Testis (tissue), 3 donors: Measurements from ENCODE around the gene DYNC2LI1. TPM values are rescaled to one million over a fixed set of nuclear protein-coding genes. Genes with fewer than 3 reads are reported as not detected.

Source experiments
- DNase-seq: peaks from one replicate; pipeline ENCODE4 v3.0.0-alpha.2; 2019
- H3K27ac ChIP-seq, 2 donors: fragments of 200-600 bp; sonication (generic); one replicate each; pipeline ENCODE4 v1.5.1; 2019
- H3K27me3 ChIP-seq: fragments of 200-600 bp; sonication (generic); one replicate; pipeline ENCODE4 v1.5.1; 2019
- H3K36me3 ChIP-seq: fragments of 200-600 bp; sonication (generic); one replicate; pipeline ENCODE4 v1.5.1; 2017; ENCODE audit warnings: low read depth; ENCODE audit errors: missing control alignments
- H3K4me1 ChIP-seq: fragments of 200-600 bp; sonication (generic); one replicate; pipeline ENCODE4 v1.5.1; 2019
- H3K4me3 ChIP-seq, 2 donors: fragments of 200-600 bp; sonication (generic); one replicate each; pipeline ENCODE4 v1.5.1; 2017 to 2019
- H3K9me3 ChIP-seq: fragments of 200-600 bp; sonication (generic); one replicate; pipeline ENCODE4 v1.5.1; 2017
- POLR2A ChIP-seq: fragments of 450-650 bp; IDR thresholded peaks from one replicate; pipeline ENCODE4 v1.6.1; 2017; ENCODE audit warnings: antibody characterized with exemption, mild to moderate bottlenecking, moderate library complexity
- WGBS, 2 donors: methylation state at CpG; one replicate each; pipeline ENCODE4 v1.1.5; 2018; 5-methylcytosine and 5-hydroxymethylcytosine counted together
- intact Hi-C: fragments of 100-400 bp; cut with DNase I; formaldehyde crosslinking; loops from one replicate; pipeline ENCODE4 v1.15.1; 2023; ENCODE audit warnings: low total_unique reads
- polyA plus RNA-seq: library from polyadenylated mRNA; stranded (reverse); fragments of 350-450 nt; fragmentation: Illumina TruSeq; extraction: RNeasy Lipid Tissue Mini Kit (QIAGEN cat#74804); gene quantifications from one replicate; pipeline ENCODE4 v1.2.3, GENCODE V29; 2014; ENCODE audit warnings: low read depth, low replicate concordance; ENCODE audit not compliant: insufficient read depth
- total RNA-seq, 2 donors: library from RNA; depleted of rRNA; stranded (reverse); fragments of >200 nt; gene quantifications; one replicate each; pipeline ENCODE4 v1.2.3, GENCODE V29; 2016
- TF ChIP-seq, protein P1 (sequence below), 3 experiments: fragments of 450-650 bp in 2 of 3; fragments of 200-600 bp in 1 of 3; sonication (generic) in 1 of 3; IDR thresholded peaks; one replicate each; pipeline ENCODE4 v1.5.1; 2016 to 2019; ENCODE audit warnings: antibody characterized with exemption in 3 of 3, mild to moderate bottlenecking in 2 of 3, moderate library complexity in 1 of 3

The DYNC2LI1 gene
- total and polyA plus RNA-seq, 3 donors from 2014 or later: 48.8 to 66.8 (median 60.4) TPM

DNA sequence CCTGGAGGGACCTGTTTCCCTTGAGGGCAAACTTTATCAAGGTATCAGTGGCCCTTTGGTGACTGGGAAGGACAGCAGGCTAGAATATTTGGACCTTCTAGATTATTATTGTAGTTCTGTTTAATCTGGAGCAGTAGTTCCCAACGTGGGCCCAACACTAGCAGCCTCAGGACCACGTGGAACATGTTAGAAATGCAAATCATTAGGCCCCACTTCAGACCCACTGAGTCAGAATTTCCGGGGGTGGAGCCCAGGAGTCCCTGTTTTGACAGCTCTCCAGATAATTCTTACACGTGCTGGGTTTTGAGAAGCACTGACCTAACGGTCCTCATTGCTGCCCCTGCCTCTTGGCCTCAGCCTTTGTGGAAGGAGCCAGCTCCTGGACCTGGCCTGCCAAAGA, 25.5 kb upstream of the DYNC2LI1 start:
- DNase-seq: no peak
- Histone ChIP-seq H3K27me3 (no peaks in the 10 kb centered on the region), H3K9me3 (no peaks in the 10 kb centered on the region), H3K27ac (no peak overlapping the region), H3K4me3 (no peak overlapping the region), H3K4me1 (no peaks in the 10 kb centered on the region), H3K36me3 (no peaks in the 10 kb centered on the region)
- TF ChIP-seq POLR2A: no peak
- TF ChIP-seq, protein P1, sequence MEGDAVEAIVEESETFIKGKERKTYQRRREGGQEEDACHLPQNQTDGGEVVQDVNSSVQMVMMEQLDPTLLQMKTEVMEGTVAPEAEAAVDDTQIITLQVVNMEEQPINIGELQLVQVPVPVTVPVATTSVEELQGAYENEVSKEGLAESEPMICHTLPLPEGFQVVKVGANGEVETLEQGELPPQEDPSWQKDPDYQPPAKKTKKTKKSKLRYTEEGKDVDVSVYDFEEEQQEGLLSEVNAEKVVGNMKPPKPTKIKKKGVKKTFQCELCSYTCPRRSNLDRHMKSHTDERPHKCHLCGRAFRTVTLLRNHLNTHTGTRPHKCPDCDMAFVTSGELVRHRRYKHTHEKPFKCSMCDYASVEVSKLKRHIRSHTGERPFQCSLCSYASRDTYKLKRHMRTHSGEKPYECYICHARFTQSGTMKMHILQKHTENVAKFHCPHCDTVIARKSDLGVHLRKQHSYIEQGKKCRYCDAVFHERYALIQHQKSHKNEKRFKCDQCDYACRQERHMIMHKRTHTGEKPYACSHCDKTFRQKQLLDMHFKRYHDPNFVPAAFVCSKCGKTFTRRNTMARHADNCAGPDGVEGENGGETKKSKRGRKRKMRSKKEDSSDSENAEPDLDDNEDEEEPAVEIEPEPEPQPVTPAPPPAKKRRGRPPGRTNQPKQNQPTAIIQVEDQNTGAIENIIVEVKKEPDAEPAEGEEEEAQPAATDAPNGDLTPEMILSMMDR (IDR thresholded peaks at IDR 0.05): no peak
- intact Hi-C loops: no loop called here
- 79 to 82% methylated on average over 5 of the region's 5 CpGs for WGBS, 2 donors

DNA sequence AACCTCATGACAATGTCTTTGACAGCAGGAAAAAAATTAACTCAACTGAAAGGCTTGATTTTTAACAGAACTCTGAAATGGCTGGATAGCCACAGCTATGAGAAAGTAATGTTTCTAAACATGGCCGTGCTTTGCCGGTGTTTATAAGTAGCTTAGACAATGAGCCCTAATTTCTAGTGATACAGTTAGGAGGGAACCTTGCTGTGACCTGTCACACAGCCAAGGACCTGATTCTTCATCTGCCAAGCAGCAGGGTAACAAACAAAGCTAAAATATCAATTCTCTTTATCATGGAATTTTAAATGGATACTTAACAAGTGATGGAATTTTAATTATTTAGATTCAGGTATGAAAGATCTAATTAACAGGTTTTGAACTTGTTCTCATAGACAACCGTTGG, 24.3 kb upstream of the DYNC2LI1 start:
- intact Hi-C loops: no loop called here
- no peak for TF ChIP-seq POLR2A
- TF ChIP-seq, protein P1 (IDR thresholded peaks at IDR 0.05): no peak
- no peaks in the 10 kb centered on the region for H3K27me3 ChIP-seq
- no peaks in the 10 kb centered on the region for H3K9me3 ChIP-seq
- no peak for DNase-seq
- H3K27ac ChIP-seq: peak overlapping the region; percentile 9 to 50
- H3K4me3 ChIP-seq: no peak overlapping the region
- WGBS, 2 donors: 38 to 39% methylated on average over 3 of the region's 3 CpGs
- H3K36me3 ChIP-seq: no peaks in the 10 kb centered on the region
- no peaks in the 10 kb centered on the region for H3K4me1 ChIP-seq

DNA sequence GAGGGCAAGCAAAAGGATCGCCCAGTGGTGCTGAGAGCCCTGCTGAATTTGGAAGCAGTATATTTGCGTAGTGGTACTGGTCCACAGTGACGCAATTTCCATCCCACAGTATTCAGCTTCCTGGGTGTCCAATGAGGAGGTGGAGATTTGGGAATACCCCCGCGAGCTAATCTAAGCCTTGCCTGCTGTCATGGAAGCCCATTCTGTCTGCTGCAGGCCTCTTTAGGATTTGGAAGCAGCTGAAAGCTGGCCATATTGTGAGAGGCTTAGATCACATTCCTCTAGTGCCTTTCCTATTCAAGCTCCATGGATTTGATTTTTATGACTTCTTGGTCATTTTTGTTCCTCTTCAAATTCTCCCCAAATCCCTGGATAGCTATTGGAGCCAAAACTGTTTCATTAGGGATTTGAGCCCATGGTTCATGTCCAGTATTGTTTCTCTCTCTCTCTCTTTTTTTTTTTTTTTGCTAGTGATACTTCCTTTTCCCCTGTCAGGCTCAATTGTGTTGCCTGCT, 22.3 kb upstream of the DYNC2LI1 start:
- intact Hi-C loops: no loop called here
- no peak overlapping the region for H3K27ac ChIP-seq
- no peak overlapping the region for H3K4me3 ChIP-seq
- no peaks in the 10 kb centered on the region for H3K36me3 ChIP-seq
- no peaks in the 10 kb centered on the region for H3K4me1 ChIP-seq
- no peak for DNase-seq
- H3K27me3 ChIP-seq: no peaks in the 10 kb centered on the region
- WGBS, 2 donors: 91 to 92% methylated on average over 5 of the region's 5 CpGs
- H3K9me3 ChIP-seq: no peaks in the 10 kb centered on the region
- no peak for TF ChIP-seq POLR2A
- TF ChIP-seq, protein P1 (IDR thresholded peaks at IDR 0.05): no peak

DNA sequence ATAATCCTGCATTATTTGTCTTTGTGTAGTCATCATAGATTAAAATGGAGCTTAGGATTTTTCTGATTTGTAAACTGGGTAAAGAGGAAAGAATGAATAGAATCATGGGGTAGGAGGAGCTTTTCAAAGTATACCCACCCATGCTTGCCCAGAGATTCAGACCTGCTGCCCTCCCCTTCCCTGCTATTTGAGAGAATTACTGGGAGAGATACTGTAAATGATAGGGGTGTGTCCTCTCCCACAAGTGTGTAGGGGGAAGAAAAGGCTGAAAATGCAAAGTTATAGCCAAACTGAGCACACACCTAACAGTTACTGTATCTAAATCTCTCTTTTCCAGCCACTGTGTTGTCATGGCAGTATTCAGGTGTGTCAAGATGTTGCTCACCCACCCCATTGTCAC, 21.5 kb upstream of the DYNC2LI1 start:
- Histone ChIP-seq H3K4me3 (no peak overlapping the region), H3K27ac (no peak overlapping the region), H3K4me1 (no peaks in the 10 kb centered on the region), H3K36me3 (no peaks in the 10 kb centered on the region), H3K27me3 (no peaks in the 10 kb centered on the region), H3K9me3 (no peaks in the 10 kb centered on the region)
- intact Hi-C loops: no loop called here
- TF ChIP-seq POLR2A: no peak
- TF ChIP-seq, protein P1 (IDR thresholded peaks at IDR 0.05): no peak
- no peak for DNase-seq

DNA sequence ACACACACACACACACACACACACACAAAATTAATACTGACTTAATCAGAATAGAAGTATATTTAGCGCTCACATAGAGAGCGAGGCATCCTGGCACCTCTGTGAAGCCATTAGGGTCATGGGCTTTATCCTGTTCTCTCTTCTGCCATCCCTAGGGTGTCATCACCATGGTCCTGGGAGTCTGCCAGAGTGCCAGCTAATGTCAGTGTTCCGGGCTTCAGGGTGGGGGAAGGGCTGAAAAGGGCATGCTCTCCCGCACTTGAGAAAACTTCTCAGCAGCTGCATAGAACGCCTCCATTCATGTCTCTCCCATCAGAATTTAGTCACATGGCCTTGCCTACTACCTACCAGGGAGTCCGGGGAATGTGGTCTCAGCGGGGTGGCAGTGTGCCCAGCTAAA, 19.7 kb upstream of the DYNC2LI1 start:
- Histone ChIP-seq H3K4me1 (no peaks in the 10 kb centered on the region), H3K27ac (no peak overlapping the region), H3K36me3 (no peaks in the 10 kb centered on the region), H3K4me3 (no peak overlapping the region), H3K27me3 (no peaks in the 10 kb centered on the region), H3K9me3 (no peaks in the 10 kb centered on the region)
- WGBS, 2 donors: 92% methylated on average over 7 of the region's 7 CpGs
- no peak for DNase-seq
- intact Hi-C loops: no loop called here
- TF ChIP-seq POLR2A: no peak
